Neuron (in vitro differentiated cells): ENCODE measurements around the gene DOCK9.
"Not testable (repeated sequence)": the region's sequence is repeated elsewhere in the genome, so short reads cannot be mapped to it uniquely, and the experiment has no call there.

Source experiments
- H2AFZ ChIP-seq: one replicate; pipeline ENCODE4 v1.6.1; 2013; ENCODE audit warnings: low read depth, mild to moderate bottlenecking, inconsistent platforms, low read length, moderate library complexity
- H3K27me3 ChIP-seq: one replicate; pipeline ENCODE4 v1.6.1; 2013; ENCODE audit warnings: low read length; ENCODE audit not compliant: insufficient read depth
- H3K36me3 ChIP-seq: one replicate; pipeline ENCODE4 v1.6.1; 2013; ENCODE audit warnings: low read length; ENCODE audit not compliant: insufficient read depth
- H3K4me1 ChIP-seq: one replicate; pipeline ENCODE4 v1.6.1; 2013; ENCODE audit warnings: low read length; ENCODE audit not compliant: insufficient read depth
- H3K4me3 ChIP-seq: 2 replicates; pipeline ENCODE4 v1.5.1; 2013; ENCODE audit warnings: mild to moderate bottlenecking, low read length, moderate library complexity
- H3K9me3 ChIP-seq: one replicate; pipeline ENCODE4 v1.6.1; 2013; ENCODE audit warnings: low read length

Gene DOCK9

DNA sequence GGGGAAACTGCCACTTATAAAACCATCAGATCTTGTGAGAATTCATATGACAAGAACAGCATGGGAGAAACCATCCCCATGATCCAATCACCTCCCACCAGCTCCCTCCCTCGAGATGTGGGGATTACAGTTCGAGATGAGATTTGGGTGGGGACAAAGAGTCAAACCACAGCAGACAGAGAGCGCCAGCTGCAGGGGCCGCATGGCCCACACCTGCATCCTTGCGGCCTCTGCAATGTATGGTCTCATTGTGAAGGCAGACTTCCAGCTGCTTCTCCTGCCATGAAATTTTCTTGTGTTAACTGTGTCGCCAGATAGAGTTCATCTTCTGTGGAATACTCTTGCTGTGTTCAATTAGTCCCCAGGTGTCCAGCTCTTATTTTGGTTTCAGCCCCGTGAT lies 208.1 kb downstream of the DOCK9 start:
- Histone ChIP-seq H3K36me3 (no peaks in the 10 kb centered on the region), H3K4me1 (no peaks in the 10 kb centered on the region), H3K27me3 (peaks cover 4% of the 10 kb centered on the region), H2AFZ (no peak overlapping the region), H3K9me3 (no peaks in the 10 kb centered on the region), H3K4me3 (no peak overlapping the region)

DNA sequence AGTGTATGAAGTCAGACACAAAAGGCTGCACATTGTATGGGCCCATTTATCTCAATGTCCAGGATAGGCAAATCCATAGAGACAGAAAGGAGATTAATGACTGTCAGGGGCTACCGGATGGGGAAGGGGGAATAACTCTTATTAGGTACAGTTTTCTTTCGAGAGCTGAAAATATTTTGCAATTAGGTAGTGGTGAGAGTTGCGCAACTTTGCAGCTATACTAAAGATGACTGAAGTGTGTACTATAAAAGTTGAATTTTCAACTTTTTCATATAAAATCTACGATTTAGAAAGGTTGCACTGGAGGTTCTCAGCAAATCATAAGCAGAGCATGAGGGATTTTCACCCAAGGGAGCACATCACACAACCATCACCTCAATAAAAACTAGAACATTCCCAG lies 209.3 kb downstream of the DOCK9 start:
- Histone ChIP-seq H3K4me3 (no peak overlapping the region), H3K4me1 (no peaks in the 10 kb centered on the region)

DNA sequence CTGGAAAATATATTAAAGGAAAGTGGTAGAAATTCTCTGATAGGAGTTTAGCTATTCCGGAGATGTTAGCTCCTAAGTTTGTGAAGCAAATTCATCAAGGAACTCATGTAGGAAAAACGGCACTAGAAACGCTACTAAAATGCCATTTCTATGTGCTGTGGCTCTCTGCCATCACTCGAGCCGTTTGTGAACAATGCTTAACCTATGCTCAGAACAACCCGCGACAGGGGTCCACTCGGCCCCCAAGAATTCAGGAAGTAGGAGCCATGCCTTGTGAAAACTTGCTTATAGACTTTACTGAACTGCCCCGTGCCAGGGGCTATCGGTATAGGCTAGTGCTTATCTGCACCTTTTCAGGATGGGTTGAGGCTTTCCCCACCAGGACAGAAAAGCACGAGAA lies 211.2 kb downstream of the DOCK9 start:
- H3K36me3 ChIP-seq: no peaks in the 10 kb centered on the region
- H3K4me3 ChIP-seq: no peak overlapping the region
- peaks cover 4% of the 10 kb centered on the region for H3K27me3 ChIP-seq
- no peaks in the 10 kb centered on the region for H3K9me3 ChIP-seq
- no peaks in the 10 kb centered on the region for H3K4me1 ChIP-seq
- H2AFZ ChIP-seq: no peak overlapping the region

More for the DNA sequence above, 209.3 kb downstream of the DOCK9 start:
- no peaks in the 10 kb centered on the region for H3K9me3 ChIP-seq
- H2AFZ ChIP-seq: no peak overlapping the region
- peaks cover 4% of the 10 kb centered on the region for H3K27me3 ChIP-seq
- no peaks in the 10 kb centered on the region for H3K36me3 ChIP-seq

DNA sequence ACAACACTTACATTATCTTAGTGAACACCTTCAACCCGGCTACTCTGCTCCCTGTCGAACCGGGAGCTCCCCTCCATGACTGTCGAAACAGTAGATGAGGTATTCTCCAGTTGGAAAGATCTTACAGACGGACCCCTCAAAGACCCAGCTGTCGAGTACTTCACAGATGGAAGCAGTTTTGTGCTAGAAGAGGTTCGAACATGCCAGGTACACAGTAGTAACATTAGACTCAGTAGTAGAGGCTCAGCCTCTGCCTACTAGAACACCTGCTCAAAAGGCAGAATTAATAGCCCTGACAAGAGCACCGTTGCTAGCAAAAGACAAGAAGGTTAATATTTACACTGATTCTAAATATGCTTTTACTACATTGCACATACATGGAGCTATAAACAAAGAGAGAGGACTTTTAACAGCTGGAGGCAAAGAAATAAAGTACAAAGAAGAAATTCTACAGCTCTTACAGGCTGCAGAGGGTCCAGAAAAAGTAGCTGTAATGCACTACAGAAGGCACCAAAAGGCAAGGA lies 211.8 kb downstream of the DOCK9 start:
- Histone ChIP-seq H3K4me1 (no peaks in the 10 kb centered on the region), H2AFZ (no peak overlapping the region)

DNA sequence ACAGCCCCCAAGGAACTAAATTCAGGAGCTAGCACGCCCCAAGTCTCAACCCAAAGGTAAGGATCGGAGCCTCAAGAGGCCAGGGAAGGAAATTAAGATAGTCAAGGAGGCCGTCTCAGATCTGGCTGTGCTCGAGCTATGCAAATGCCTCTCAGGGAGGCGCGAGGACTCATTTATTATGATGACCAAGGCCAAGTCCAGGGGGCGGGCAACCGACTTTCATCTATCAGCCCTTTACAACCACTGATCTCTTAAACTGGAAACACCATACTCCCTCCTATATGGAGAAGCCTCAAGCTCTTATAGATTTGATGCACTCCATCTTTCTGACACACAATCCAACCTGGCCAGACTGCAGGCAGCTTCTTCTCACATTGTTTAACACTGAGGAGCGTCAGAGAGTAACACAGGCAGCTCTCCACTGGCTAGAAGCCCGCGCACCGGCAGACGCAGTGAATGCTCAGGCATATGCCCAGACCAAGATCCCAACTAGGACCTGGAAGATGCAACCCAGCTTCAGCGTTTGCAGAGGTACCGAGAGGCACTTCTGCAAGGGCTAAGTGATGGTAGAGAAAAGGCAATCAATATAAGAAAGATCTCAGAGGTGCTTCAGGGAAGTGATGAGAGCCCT lies 215.8 kb downstream of the DOCK9 start:
- no peaks in the 10 kb centered on the region for H3K4me1 ChIP-seq
- no peaks in the 10 kb centered on the region for H3K36me3 ChIP-seq
- H3K4me3 ChIP-seq: no peak overlapping the region
- no peaks in the 10 kb centered on the region for H3K9me3 ChIP-seq
- H2AFZ ChIP-seq: no peak overlapping the region
- peaks cover 4% of the 10 kb centered on the region for H3K27me3 ChIP-seq

More for the DNA sequence above, 211.8 kb downstream of the DOCK9 start:
- Histone ChIP-seq H3K36me3 (no peaks in the 10 kb centered on the region), H3K4me3 (no peak overlapping the region), H3K9me3 (no peaks in the 10 kb centered on the region), H3K27me3 (peaks cover 4% of the 10 kb centered on the region)

DNA sequence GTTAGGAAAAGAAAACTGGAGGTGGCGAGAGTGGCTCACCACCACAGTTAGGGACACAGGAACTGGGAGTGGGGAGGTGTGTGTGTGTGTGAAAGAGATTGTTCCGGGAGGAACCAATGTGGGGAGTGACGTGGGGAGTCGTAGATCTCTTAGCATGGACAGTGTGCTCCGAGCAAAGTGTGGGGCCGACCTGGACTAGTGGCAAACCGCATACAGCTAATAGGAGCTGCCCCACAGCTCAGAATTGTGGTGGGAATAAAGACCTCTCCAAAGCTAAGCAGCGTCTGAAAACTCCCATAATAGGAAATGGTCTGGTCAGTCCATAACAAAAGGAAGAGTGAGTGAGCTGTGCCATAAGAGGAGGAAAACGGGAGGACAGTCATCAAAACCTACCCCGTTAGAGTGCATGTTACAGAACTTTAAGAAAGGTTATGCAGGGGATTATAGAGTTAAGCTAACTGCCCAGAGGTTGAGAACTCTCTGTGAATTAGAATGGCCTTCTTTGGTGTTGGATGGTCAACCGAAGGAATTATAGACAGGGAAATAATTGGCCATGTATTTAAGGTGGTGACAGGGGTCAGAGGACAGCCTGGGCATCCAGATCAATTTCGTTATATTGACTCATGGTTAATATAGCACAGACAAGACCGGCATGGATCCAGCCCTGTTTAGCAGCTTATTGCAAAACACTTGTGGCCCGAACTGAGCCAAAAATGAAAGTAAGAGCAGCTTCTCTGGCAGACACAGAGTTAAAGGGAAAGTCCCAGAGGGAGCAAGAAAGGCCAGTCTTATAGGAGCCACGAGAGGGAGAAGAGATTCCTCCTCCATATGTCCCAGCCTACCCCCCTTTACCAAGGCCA lies 216.5 kb downstream of the DOCK9 start:
- no peaks in the 10 kb centered on the region for H3K9me3 ChIP-seq
- H3K36me3 ChIP-seq: no peaks in the 10 kb centered on the region
- no peak overlapping the region for H3K4me3 ChIP-seq
- H3K27me3 ChIP-seq: peaks cover 4% of the 10 kb centered on the region
- H3K4me1 ChIP-seq: no peaks in the 10 kb centered on the region
- no peak overlapping the region for H2AFZ ChIP-seq

DNA sequence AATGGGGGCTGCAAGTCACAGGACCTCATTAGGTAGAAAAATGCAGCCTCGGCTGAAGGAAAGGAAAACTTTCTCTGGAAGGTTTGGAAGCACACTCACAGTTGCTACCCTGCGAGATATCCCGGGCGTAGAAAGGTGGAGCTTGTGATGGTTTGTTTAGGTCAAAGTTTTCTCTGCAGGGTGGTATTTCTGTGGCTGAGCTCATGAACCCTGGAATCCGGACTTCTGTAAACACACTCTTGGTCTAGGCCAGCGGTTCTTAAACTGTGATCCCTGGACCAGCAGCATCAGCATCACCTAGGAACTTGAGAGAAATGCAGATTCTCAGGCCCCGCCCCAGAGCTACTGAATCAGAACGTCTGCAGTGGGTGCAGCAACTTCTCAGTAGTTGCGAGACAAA lies 222.1 kb downstream of the DOCK9 start:
- Histone ChIP-seq H2AFZ (no peak overlapping the region), H3K36me3 (no peaks in the 10 kb centered on the region), H3K9me3 (no peaks in the 10 kb centered on the region), H3K4me3 (no peak overlapping the region), H3K4me1 (no peaks in the 10 kb centered on the region), H3K27me3 (peaks cover 29% of the 10 kb centered on the region)

DNA sequence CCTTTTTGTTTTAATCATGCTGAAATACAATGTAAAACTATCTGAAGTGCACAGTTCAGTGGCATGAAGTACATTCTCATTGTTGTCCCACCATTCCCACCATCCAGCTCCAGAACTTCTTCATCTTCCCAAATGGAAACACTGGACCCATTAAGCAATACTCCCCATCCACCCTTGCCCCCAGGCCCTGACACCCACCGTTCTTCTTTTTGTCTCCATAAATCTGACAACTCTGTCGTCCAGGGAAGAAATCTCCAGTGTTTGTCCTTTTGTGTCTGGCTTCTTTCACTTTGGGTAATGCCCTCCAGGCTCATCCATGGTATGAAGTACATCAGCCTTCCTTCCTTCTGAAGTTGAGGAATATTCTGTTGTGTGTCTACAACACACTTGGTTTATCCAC lies 222.7 kb downstream of the DOCK9 start:
- Histone ChIP-seq H2AFZ (no peak overlapping the region), H3K27me3 (peaks cover 30% of the 10 kb centered on the region), H3K4me3 (no peak overlapping the region), H3K9me3 (no peaks in the 10 kb centered on the region), H3K4me1 (no peaks in the 10 kb centered on the region), H3K36me3 (no peaks in the 10 kb centered on the region)

DNA sequence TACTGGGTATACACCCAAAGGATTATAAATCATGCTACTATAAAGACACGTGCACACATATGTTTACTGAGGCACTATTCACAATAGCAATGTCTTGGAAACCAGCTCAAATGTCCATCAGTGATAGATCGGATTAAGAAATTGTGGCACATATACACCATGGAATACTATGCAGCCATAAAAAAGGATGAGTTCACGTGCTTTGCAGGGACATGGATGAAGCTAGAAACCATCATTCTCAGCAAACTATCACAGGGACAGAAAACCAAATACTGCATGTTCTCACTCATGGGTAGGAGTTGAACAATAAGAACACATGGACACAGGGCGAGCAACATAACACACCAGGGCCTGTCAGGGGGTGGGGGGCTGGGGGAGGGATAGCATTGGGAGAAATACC lies 223.4 kb downstream of the DOCK9 start:
- H3K9me3 ChIP-seq, H3K4me1 ChIP-seq: not testable (repeated sequence)

DNA sequence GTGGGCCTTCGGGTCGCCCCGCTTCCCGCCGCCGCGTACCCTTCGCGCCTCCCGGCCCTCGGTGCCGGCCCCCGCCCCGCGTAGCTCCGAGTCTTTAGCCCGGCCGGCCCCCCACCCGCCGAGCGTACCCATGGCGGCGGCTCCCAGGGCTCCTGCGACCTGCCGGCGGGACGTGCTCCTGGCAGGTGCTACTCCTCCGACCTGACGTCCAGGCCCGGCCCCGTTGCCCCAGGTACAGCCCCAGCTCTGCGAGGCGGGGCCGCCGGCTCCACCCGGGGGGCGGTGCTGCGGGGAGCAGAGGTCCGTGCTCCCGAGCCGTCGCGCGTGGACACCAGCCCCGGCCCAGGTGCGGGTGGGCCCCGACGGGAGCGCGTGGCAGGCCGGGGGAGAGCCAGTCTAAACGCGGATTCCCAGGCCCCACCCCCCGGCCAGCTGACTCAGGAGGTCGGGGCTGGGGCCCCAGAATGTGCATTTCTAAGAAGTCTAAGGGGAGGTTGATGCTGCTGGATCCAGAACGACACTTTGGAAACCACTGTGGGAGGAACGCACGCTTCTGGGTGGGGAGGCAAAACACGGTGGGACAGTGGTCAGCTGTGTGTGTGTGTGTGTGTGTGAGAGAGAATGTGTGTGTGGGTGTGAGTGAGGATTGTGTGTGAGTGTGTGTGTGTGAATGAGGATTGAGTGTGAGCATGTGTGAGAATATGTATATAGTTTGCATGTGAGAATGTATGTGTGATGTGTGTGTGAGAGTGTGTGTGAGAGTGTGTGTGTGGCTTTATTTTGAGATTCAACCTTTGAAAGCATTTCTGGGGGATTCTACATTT lies 225.2 kb downstream of the DOCK9 start, which contains the start of gene SLC15A1:
TSS of gene SLC15A1 (minus strand) at position 206 of the 824 bp plus-strand sequence. CDS start at position 132, 74 bp downstream.
- no peak within 1 kb of the TSS for H3K4me3 ChIP-seq
- H3K9me3 ChIP-seq: no peaks in the 10 kb centered on the region
- H3K36me3 ChIP-seq: no peaks in the 10 kb centered on the region
- H3K4me1 ChIP-seq: no peaks in the 10 kb centered on the region
- H3K27me3 ChIP-seq: peaks cover 37% of the 10 kb centered on the region
- H2AFZ ChIP-seq: no peak within 1 kb of the TSS

More for the DNA sequence above, 223.4 kb downstream of the DOCK9 start:
- not testable (repeated sequence) for H3K4me3 ChIP-seq, H3K36me3 ChIP-seq, H2AFZ ChIP-seq
- H3K27me3 ChIP-seq: peaks cover 30% of the 10 kb centered on the region

DNA sequence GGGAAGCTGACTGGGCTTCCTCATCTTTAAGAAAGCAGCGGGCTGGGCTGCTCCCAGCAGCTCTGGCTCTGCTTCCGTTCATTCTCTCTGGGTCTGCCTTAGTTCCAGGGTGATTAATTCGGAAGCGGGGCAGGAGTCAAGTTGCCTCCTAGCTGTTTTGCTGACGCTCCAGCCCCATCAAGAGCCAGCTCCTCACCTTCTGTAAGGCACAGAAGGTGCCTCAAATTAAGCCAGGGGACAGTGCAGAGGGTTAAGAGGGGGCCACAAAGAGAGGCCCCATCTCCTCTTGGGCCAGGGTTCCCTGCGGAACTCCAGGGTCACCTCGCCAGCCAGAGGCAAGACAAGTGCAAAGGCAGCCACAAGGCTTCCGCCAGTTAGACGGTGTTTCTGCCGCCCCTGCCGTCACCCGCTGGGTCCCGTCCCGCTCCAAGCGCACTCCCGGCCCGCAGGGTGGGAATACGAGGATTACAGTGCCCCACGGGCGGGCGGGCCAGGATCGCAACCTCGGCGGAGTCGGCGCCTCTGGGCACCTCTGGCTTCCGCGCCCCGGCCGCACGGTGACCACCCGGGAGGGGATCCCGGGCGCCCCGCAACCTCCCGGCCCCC lies 225.9 kb downstream of the DOCK9 start:
- Histone ChIP-seq H3K36me3 (no peaks in the 10 kb centered on the region), H3K4me1 (no peaks in the 10 kb centered on the region), H3K27me3 (peaks cover 37% of the 10 kb centered on the region), H2AFZ (no peak overlapping the region), H3K9me3 (no peaks in the 10 kb centered on the region), H3K4me3 (no peak overlapping the region)

DNA sequence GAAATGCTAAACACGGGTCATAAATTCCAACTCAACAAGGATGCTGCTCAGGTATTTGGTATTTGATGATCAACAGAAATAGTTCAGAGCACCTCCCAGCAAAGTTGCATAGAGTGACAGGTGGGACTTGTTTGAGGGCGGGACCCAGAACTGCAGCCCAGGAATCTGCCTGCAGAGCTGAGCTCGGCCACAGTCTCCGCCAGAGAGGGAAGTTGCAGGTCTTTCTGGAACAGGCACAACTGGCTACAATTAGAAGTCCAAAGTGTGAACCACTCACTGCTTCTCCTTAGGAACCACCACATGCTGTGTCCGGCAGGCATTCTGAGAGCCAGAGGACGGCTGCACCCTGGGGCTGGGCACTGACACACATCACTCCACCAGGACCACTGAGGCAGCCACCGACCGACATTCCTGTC lies 226.5 kb downstream of the DOCK9 start:
- H3K4me3 ChIP-seq: no peak overlapping the region
- H3K9me3 ChIP-seq: no peaks in the 10 kb centered on the region
- peaks cover 37% of the 10 kb centered on the region for H3K27me3 ChIP-seq
- H3K4me1 ChIP-seq: no peaks in the 10 kb centered on the region
- no peaks in the 10 kb centered on the region for H3K36me3 ChIP-seq
- no peak overlapping the region for H2AFZ ChIP-seq
